Thoracic aorta (tissue), 2 donors: ENCODE measurements around the gene TMPRSS15. TPM values are rescaled to one million over a fixed set of nuclear protein-coding genes. Genes with fewer than 3 reads are reported as not detected.

Source experiments
- total RNA-seq, 2 donors: library from RNA; depleted of rRNA; stranded (reverse); fragments of >200 nt; gene quantifications; one replicate each; pipeline versions ENCODE4 v1.1.0 to v1.2.3, GENCODE V29; 2016

Gene TMPRSS15
- total RNA-seq, 2 donors from 2014 or later = not detected

Other genes starting within 250 kb of the TMPRSS15 start
- gene CHODL, start 159.0 kb downstream of the TMPRSS15 start, total RNA-seq = 1 to 10 TPM; 1.5 to 5.3 TPM